ENCODE data around the gene VPS13D.
"Not testable (repeated sequence)": the region's sequence is repeated elsewhere in the genome, so short reads cannot be mapped to it uniquely, and the experiment has no call there.

The VPS13D gene

GRCh38 chr1:12511516-12512468, 282.0 kb downstream of the VPS13D start:
- no peak overlapping the region for H3K27ac ChIP-seq (ENCODE audit: low read depth, low read length)
- H3K79me2 ChIP-seq (ENCODE audit: control insufficient read depth, insufficient read depth, low read length, unreplicated experiment) = no peaks in the 10 kb centered on the region
- no peaks in the 10 kb centered on the region for H3K27me3 ChIP-seq (ENCODE audit: insufficient read depth, low read length)
- H3K36me3 ChIP-seq (ENCODE audit: insufficient read depth, low read length) = no peaks in the 10 kb centered on the region; the same call in 1 of the 2 replicates
- H3K4me3 ChIP-seq (ENCODE audit: low read depth, low read length) = no peak overlapping the region
- H2AFZ ChIP-seq (ENCODE audit: low read length, unreplicated experiment) = no peak overlapping the region
- peaks cover 12% of the 10 kb centered on the region for H3K4me1 ChIP-seq (ENCODE audit: control insufficient read depth, insufficient read depth, low read length, unreplicated experiment)

DNA sequence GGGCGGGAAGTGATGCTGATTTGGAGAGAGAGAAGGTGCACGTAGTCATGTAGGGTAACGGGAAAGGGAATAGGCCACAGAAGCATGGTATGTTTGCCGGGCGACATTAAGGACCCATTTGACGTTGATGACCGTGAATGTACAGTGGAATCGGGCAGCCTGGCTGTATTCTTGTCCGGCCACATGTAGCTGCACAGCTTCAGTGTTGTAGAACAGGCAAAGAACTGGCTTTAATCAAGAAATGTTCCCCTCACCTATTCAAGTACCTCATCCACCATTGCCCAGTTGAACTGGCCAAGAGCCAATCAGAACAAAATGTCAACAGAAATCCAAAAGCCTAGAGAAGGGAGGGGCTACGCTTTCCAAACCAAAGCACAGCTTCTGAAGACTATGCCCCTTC, 283.4 kb downstream of the VPS13D start:
- H3K4me1 ChIP-seq (ENCODE audit: control insufficient read depth, insufficient read depth, low read length, unreplicated experiment) = peaks cover 12% of the 10 kb centered on the region
- H3K27ac ChIP-seq (ENCODE audit: low read depth, low read length) = no peak overlapping the region
- H3K27me3 ChIP-seq (ENCODE audit: insufficient read depth, low read length) = no peaks in the 10 kb centered on the region
- H3K4me3 ChIP-seq (ENCODE audit: low read depth, low read length) = no peak overlapping the region
- H3K36me3 ChIP-seq (ENCODE audit: insufficient read depth, low read length) = no peaks in the 10 kb centered on the region
- H3K79me2 ChIP-seq (ENCODE audit: control insufficient read depth, insufficient read depth, low read length, unreplicated experiment) = no peaks in the 10 kb centered on the region
- H2AFZ ChIP-seq (ENCODE audit: low read length, unreplicated experiment) = no peak overlapping the region

GRCh38 chr1:12514590-12514989, 284.8 kb downstream of the VPS13D start:
- Histone ChIP-seq H3K79me2 (ENCODE audit: control insufficient read depth, insufficient read depth, low read length, unreplicated experiment) (no peaks in the 10 kb centered on the region), H3K36me3 (ENCODE audit: insufficient read depth, low read length) (no peaks in the 10 kb centered on the region), H3K27me3 (ENCODE audit: insufficient read depth, low read length) (peaks cover 4% of the 10 kb centered on the region; the same call in 1 of the 2 replicates), H3K4me1 (ENCODE audit: control insufficient read depth, insufficient read depth, low read length, unreplicated experiment) (peaks cover 18% of the 10 kb centered on the region), H2AFZ (ENCODE audit: low read length, unreplicated experiment) (no peak overlapping the region), H3K4me3 (ENCODE audit: low read depth, low read length) (no peak overlapping the region), H3K27ac (ENCODE audit: low read depth, low read length) (no peak overlapping the region)

- Histone ChIP-seq H3K4me3 (ENCODE audit: low read depth, low read length) (no peak overlapping the region), H2AFZ (ENCODE audit: low read length, unreplicated experiment) (no peak overlapping the region), H3K27me3 (ENCODE audit: insufficient read depth, low read length) (peaks cover 8% of the 10 kb centered on the region), H3K4me1 (ENCODE audit: control insufficient read depth, insufficient read depth, low read length, unreplicated experiment) (peaks cover 13% of the 10 kb centered on the region), H3K79me2 (ENCODE audit: control insufficient read depth, insufficient read depth, low read length, unreplicated experiment) (no peaks in the 10 kb centered on the region), H3K27ac (ENCODE audit: low read depth, low read length) (no peak overlapping the region), H3K36me3 (ENCODE audit: insufficient read depth, low read length) (no peaks in the 10 kb centered on the region)
These were observed 285.4 kb downstream of the VPS13D start for GRCh38 chr1:12515234-12515633.

DNA sequence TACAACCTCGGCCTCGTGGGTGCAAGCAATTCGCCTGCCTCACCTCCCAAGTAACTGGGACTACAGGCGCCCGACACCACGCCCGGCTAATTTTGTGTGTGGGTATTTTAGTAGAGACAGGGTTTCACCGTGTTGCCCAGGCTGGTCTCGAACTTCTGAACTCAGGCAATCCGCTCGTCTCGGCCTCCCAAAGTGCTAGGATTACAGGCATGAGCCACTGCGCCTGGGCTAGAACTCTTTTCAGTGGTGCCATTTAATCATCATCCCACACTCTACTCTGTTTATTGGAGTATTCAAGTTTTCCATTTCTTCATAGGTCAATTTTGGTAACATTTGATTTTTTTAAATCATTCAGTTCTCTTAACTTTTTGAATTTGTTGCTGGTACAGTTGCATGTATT, 286.9 kb downstream of the VPS13D start:
- Histone ChIP-seq H3K4me3 (ENCODE audit: low read depth, low read length) (no peak overlapping the region), H2AFZ (ENCODE audit: low read length, unreplicated experiment) (no peak overlapping the region), H3K36me3 (ENCODE audit: insufficient read depth, low read length) (no peaks in the 10 kb centered on the region), H3K79me2 (ENCODE audit: control insufficient read depth, insufficient read depth, low read length, unreplicated experiment) (no peaks in the 10 kb centered on the region), H3K27me3 (ENCODE audit: insufficient read depth, low read length) (peaks cover 8% of the 10 kb centered on the region), H3K27ac (ENCODE audit: low read depth, low read length) (no peak overlapping the region), H3K4me1 (ENCODE audit: control insufficient read depth, insufficient read depth, low read length, unreplicated experiment) (peaks cover 8% of the 10 kb centered on the region)

DNA sequence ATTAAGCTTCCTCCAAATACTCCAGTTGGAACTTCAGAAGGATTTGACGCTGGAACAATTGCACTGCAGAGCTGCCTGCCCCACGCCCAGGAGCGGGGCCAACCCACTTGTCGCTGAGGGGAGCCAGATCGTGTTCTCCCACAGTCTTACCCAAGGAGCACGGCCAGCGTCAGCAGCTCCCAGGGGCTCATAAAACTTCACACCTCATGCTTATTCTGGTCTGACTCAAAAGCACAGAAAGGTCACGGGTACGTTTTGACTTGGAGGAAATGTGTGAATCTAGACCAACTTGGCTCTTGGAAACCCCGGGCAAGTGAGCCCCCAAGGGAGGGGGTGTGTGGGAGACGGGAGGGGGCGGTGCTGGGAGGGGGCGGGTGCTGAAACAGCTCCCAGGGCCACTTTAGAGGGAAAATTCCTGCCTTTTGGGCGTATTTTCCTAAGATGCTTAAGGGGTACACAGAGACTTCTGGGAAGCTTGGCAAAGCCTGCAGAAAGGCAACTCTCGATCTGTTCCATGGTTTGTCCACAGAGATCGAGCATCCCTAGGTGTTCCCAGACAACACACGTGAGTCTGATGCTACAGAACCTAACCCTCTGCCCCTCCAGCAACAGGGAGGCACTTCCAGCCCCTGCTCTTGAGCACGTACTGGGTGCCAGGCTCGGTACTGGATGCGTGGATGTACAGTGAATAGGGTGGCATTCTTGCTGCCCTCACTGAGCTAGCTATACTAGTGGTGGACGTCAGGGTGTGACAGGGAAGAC, 289.3 kb downstream of the VPS13D start:
- H3K27ac ChIP-seq (ENCODE audit: low read depth, low read length) = no peak overlapping the region
- peaks cover 8% of the 10 kb centered on the region for H3K27me3 ChIP-seq (ENCODE audit: insufficient read depth, low read length)
- no peak overlapping the region for H2AFZ ChIP-seq (ENCODE audit: low read length, unreplicated experiment)
- H3K79me2 ChIP-seq (ENCODE audit: control insufficient read depth, insufficient read depth, low read length, unreplicated experiment) = no peaks in the 10 kb centered on the region
- no peak overlapping the region for H3K4me3 ChIP-seq (ENCODE audit: low read depth, low read length)
- H3K4me1 ChIP-seq (ENCODE audit: control insufficient read depth, insufficient read depth, low read length, unreplicated experiment) = peaks cover 8% of the 10 kb centered on the region
- no peaks in the 10 kb centered on the region for H3K36me3 ChIP-seq (ENCODE audit: insufficient read depth, low read length)

DNA sequence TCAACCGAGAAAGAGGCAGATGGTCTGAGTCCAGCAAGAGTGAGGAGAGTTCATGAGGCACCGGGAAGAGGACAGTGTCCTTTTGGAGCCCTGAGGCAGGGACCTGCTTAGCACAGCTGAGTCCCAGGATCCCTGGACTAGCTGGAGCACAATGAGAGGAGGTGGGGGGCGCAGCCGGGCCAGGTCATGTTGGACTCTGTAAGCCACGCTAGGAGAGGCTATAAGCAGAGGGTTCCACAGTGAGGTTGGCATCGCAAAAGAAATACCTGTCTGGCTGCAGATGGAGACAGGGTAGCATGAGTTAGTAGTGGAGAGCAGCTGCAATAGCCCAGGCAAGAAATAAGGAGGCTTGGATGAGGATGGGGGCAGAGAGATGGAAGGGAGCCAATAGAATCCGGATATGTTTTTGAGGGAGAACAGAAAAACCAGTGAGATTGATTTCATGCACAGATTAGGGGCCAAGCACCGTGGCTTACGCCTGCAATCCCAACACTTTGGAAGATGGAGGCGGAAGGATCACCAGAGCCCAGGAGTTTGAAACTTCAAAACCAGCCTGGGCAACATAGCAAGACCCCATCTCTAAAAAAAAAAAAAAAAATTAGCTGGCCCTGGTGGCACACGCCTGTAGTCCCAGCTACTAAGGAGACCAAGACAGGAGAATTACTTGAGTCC, 290.0 kb downstream of the VPS13D start:
- no peaks in the 10 kb centered on the region for H3K36me3 ChIP-seq (ENCODE audit: insufficient read depth, low read length)
- H3K79me2 ChIP-seq (ENCODE audit: control insufficient read depth, insufficient read depth, low read length, unreplicated experiment) = no peaks in the 10 kb centered on the region
- peaks cover 8% of the 10 kb centered on the region for H3K27me3 ChIP-seq (ENCODE audit: insufficient read depth, low read length)
- H3K4me3 ChIP-seq (ENCODE audit: low read depth, low read length) = no peak overlapping the region
- no peak overlapping the region for H3K27ac ChIP-seq (ENCODE audit: low read depth, low read length)
- H2AFZ ChIP-seq (ENCODE audit: low read length, unreplicated experiment) = no peak overlapping the region
- peaks cover 8% of the 10 kb centered on the region for H3K4me1 ChIP-seq (ENCODE audit: control insufficient read depth, insufficient read depth, low read length, unreplicated experiment)

GRCh38 chr1:12521096-12521495, 291.3 kb downstream of the VPS13D start:
- Histone ChIP-seq H3K4me3 (ENCODE audit: low read depth, low read length) (no peak overlapping the region), H2AFZ (ENCODE audit: low read length, unreplicated experiment) (no peak overlapping the region), H3K36me3 (ENCODE audit: insufficient read depth, low read length) (no peaks in the 10 kb centered on the region), H3K27me3 (ENCODE audit: insufficient read depth, low read length) (peaks cover 8% of the 10 kb centered on the region), H3K27ac (ENCODE audit: low read depth, low read length) (no peak overlapping the region), H3K4me1 (ENCODE audit: control insufficient read depth, insufficient read depth, low read length, unreplicated experiment) (peaks cover 12% of the 10 kb centered on the region), H3K79me2 (ENCODE audit: control insufficient read depth, insufficient read depth, low read length, unreplicated experiment) (no peaks in the 10 kb centered on the region)

GRCh38 chr1:12522780-12523179, 292.9 kb downstream of the VPS13D start:
- H2AFZ ChIP-seq (ENCODE audit: low read length, unreplicated experiment); H3K4me3 ChIP-seq (ENCODE audit: low read depth, low read length); H3K27me3 ChIP-seq (ENCODE audit: insufficient read depth, low read length); H3K27ac ChIP-seq (ENCODE audit: low read depth, low read length); H3K36me3 ChIP-seq (ENCODE audit: insufficient read depth, low read length); H3K79me2 ChIP-seq (ENCODE audit: control insufficient read depth, insufficient read depth, low read length, unreplicated experiment): not testable (repeated sequence)
- peaks cover 12% of the 10 kb centered on the region for H3K4me1 ChIP-seq (ENCODE audit: control insufficient read depth, insufficient read depth, low read length, unreplicated experiment)

DNA sequence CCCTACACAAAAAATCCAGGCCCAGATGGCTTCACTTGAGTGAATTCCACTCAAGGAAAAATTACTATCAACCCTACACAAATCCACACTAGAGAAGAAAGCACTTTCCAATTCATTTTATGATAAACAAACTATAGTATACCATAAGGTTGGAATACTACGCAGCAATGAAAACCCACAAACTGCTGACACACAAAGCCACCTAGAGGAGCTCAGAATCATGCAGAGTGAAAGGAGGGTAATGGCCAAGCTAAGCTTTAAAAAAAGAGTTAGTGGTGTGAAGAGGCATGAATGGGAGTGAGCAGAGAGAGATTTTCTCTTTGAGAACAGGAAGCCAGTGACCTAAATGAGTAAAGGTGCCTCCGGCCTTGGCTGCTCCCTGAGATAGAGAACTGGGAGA, 294.4 kb downstream of the VPS13D start:
- Histone ChIP-seq H3K36me3 (ENCODE audit: insufficient read depth, low read length) (no peaks in the 10 kb centered on the region), H2AFZ (ENCODE audit: low read length, unreplicated experiment) (no peak overlapping the region), H3K4me1 (ENCODE audit: control insufficient read depth, insufficient read depth, low read length, unreplicated experiment) (peaks cover 15% of the 10 kb centered on the region), H3K27ac (ENCODE audit: low read depth, low read length) (no peak overlapping the region), H3K27me3 (ENCODE audit: insufficient read depth, low read length) (peaks cover 7% of the 10 kb centered on the region), H3K79me2 (ENCODE audit: control insufficient read depth, insufficient read depth, low read length, unreplicated experiment) (no peaks in the 10 kb centered on the region), H3K4me3 (ENCODE audit: low read depth, low read length) (no peak overlapping the region)

All from ACC112 (cell line).